ENCODE results near the gene OR7G1. TPM values are rescaled to one million over a fixed set of nuclear protein-coding genes. Genes with fewer than 3 reads are reported as not detected.

The OR7G1 gene
- total RNA-seq, 1 donor from 2014 or later, result not detected

DNA sequence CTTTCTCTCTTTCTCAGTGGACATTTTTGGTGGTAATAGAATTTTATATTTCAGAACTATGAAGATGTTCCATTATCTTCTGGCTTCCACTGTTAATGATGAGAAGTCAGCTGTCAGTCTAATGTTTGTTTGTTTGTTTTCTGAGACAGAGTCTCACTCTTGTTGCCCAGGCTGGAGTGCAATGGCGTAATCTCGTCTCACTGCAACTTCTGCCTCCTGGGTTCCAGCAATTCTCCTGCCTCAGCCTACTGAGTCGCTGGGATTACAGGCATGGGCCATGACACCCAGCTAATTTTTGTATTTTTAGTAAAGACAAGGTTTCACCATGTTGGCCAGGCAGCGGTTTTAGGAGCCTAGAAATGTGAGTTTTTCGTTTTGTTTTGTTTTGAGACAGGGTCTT, 29.4 kb upstream of the OR7G1 start:
- Histone ChIP-seq H3K4me1 (peaks cover 17% of the 10 kb centered on the region), H3K36me3 (no peaks in the 10 kb centered on the region), H3K9me3 (peaks cover 11% of the 10 kb centered on the region), H3K27ac (no peak overlapping the region), H3K27me3 (no peaks in the 10 kb centered on the region), H3K4me3 (no peak overlapping the region)
- TF ChIP-seq, protein P1, sequence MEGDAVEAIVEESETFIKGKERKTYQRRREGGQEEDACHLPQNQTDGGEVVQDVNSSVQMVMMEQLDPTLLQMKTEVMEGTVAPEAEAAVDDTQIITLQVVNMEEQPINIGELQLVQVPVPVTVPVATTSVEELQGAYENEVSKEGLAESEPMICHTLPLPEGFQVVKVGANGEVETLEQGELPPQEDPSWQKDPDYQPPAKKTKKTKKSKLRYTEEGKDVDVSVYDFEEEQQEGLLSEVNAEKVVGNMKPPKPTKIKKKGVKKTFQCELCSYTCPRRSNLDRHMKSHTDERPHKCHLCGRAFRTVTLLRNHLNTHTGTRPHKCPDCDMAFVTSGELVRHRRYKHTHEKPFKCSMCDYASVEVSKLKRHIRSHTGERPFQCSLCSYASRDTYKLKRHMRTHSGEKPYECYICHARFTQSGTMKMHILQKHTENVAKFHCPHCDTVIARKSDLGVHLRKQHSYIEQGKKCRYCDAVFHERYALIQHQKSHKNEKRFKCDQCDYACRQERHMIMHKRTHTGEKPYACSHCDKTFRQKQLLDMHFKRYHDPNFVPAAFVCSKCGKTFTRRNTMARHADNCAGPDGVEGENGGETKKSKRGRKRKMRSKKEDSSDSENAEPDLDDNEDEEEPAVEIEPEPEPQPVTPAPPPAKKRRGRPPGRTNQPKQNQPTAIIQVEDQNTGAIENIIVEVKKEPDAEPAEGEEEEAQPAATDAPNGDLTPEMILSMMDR (IDR thresholded peaks at IDR 0.05), result no peak
- intact Hi-C loops (cut with DNase I), result no loop called here
- no peak for DNase-seq
- no peak for ATAC-seq

DNA sequence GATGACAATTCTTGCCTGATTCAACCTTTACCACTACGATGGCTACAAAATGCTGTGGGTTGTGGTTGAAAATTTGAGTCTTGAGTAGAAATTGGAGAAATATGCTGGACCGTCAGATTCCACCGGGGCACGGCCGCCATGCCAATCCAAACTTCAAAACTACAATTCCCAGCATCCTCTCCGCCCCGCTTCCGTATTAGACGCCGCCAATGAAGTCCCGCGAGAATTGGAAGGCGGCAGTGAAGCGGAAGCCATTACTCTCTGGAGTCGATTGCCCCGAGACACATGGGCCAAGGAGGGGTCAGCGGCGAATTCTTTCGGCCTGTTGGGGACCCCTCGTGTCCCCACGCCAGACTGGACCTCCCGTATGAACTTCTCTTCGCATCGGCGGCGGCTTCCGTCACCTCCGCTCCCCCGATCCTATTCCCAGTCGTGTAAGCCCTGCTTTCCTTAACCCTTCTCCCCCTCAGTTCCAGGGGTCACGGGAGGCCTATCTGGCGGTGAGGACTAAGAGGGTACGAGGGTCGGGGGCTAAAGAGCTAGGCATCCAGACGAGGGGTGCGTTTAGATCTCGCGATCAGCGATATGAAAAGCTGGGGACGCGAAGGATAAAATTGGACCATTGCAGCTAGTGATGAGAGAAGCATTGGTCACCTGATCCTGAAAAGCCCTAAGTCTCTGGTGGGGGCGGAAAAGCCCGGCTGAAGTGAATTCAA, 24.8 kb upstream of the OR7G1 start, which contains the start of gene ZNF317:
Gene ZNF317 (plus strand): TSS at position 239 of the 716 bp plus-strand sequence. CDS start 15,620 bp downstream, outside the sequence.
- Histone ChIP-seq H3K4me3 (peak within 1 kb of the TSS; percentile 92), H3K27ac (peak within 1 kb of the TSS; percentile 96), H3K27me3 (no peaks in the 10 kb centered on the region), H3K4me1 (peaks cover 17% of the 10 kb centered on the region), H3K9me3 (peaks cover 10% of the 10 kb centered on the region), H3K36me3 (no peaks in the 10 kb centered on the region)
- DNase-seq, result peak; percentile 93
- intact Hi-C loops (cut with DNase I), result no loop called here
- ATAC-seq, result peak; percentile 98
- TF ChIP-seq, protein P1 (IDR thresholded peaks at IDR 0.05), result no peak

DNA sequence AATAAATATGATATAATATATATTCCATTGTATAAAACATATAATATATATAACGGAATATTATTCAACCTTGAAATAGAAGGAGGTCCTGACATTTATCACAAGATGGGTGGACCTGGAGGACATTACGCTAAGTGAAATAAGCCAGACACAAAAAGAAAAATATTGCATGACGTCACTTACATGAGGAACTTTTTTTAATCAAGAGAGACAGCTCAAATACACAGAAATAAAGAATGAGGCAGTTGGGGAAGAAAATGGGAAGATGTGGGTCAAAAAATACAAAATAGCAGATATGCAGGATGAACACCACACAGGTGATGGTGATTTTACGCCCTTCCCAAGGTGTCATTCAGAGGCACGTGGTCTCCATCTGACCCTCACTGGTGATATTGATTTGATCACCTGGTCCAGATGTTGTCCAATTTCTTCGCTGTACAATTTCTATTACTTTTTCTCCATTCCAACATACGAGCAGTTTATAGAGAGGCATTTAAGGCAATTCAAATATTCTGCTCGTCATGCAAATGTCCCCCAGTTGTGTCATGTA, 24.1 kb upstream of the OR7G1 start:
- Histone ChIP-seq H3K4me1 (peaks cover 17% of the 10 kb centered on the region), H3K27me3 (no peaks in the 10 kb centered on the region), H3K36me3 (no peaks in the 10 kb centered on the region), H3K27ac (peak overlapping the region; percentile 96), H3K4me3 (peak overlapping the region; percentile 92), H3K9me3 (peaks cover 3% of the 10 kb centered on the region)
- DNase-seq (no peak), ATAC-seq (no peak)
- TF ChIP-seq, protein P1 (IDR thresholded peaks at IDR 0.05), result no peak
- intact Hi-C loops (cut with DNase I), result no loop called here

DNA sequence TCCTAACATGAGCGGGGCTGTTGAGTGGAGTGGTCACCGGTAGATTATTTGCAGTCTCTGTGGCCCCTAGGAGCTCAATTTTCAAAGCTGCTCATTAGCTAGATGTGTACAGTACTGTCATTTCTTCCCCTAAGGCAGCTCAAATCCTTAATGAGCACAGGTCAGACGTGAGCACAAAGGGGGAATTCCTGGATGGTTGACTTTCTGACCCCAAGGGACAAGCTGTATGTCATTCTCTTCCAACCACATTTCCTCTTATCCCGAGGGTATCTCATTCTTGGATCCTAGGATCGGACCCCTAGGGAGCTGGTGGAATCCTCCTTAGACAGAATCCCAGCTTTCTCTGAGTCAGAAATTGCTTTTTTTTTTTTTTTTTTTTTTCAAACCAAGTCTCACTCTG, 16.9 kb upstream of the OR7G1 start:
- Histone ChIP-seq H3K9me3 (no peaks in the 10 kb centered on the region), H3K36me3 (no peaks in the 10 kb centered on the region), H3K27me3 (no peaks in the 10 kb centered on the region), H3K4me1 (no peaks in the 10 kb centered on the region), H3K4me3 (no peak overlapping the region), H3K27ac (no peak overlapping the region)
- no peak for DNase-seq
- TF ChIP-seq, protein P1 (IDR thresholded peaks at IDR 0.05), result no peak
- no peak for ATAC-seq
- intact Hi-C loops (cut with DNase I), result no loop called here

DNA sequence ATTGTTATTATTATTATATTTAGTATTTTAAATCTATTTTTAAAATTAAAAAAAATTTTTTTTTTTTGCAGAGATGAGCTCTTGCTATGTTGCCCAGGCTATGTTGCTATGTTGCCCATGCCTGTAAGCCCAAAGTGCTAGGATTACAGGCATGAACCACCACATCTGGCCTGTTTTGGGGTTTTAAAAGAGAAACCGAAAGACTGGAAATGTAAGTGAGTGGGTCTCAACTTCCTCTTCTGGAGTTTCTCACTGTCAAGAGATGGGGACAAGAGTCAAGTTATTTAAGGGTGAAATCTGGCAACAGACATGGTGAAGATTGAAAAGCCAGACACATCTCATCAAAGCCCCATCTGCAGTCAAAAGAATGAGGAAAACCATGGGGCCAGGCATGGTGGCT, 15.4 kb upstream of the OR7G1 start:
- H3K4me3 ChIP-seq, result no peak overlapping the region
- no peak for DNase-seq
- no peaks in the 10 kb centered on the region for H3K9me3 ChIP-seq
- intact Hi-C loops (cut with DNase I), result no loop called here
- peak; percentile 80 for ATAC-seq
- H3K4me1 ChIP-seq, result no peaks in the 10 kb centered on the region
- no peaks in the 10 kb centered on the region for H3K36me3 ChIP-seq
- TF ChIP-seq, protein P1 (IDR thresholded peaks at IDR 0.05), result no peak
- no peak overlapping the region for H3K27ac ChIP-seq
- no peaks in the 10 kb centered on the region for H3K27me3 ChIP-seq
